MG63 (cell line): Measurements from ENCODE around the gene TBX4. TPM values are rescaled to one million over a fixed set of nuclear protein-coding genes. Genes with fewer than 3 reads are reported as not detected.
"Not testable (repeated sequence)": the region's sequence is repeated elsewhere in the genome, so short reads cannot be mapped to it uniquely, and the experiment has no call there.

Experiments
- DNase-seq: peaks from one replicate; pipeline ENCODE4 v3.0.0-alpha.2; 2020
- H3K27me3 ChIP-seq: fragments of 250-450 bp; sonication (Bioruptor Pico); 2 replicates; pipeline ENCODE4 v1.5.1; 2020; ENCODE audit warnings: mild to moderate bottlenecking, moderate library complexity
- H3K36me3 ChIP-seq: fragments of 250-450 bp; sonication (Bioruptor Pico); 2 replicates; pipeline ENCODE4 v1.5.1; 2020; ENCODE audit warnings: mild to moderate bottlenecking, moderate library complexity
- H3K4me3 ChIP-seq: fragments of 250-450 bp; sonication (Bioruptor Pico); 2 replicates; pipeline ENCODE4 v1.5.1; 2020; ENCODE audit warnings: mild to moderate bottlenecking, moderate library complexity
- H3K9me3 ChIP-seq: fragments of 250-450 bp; sonication (Bioruptor Pico); 2 replicates; pipeline ENCODE4 v1.5.1; 2020; ENCODE audit warnings: mild to moderate bottlenecking, moderate library complexity
- total RNA-seq: library from RNA; depleted of rRNA; stranded (reverse); fragments of >200 nt; shearing (Covaris generic); gene quantifications from 2 replicates; pipeline ENCODE4 v1.2.3, GENCODE V29; 2014; ENCODE audit warnings: low replicate concordance

Gene TBX4
- total RNA-seq, 1 experiment from 2014 or later = 0.89 TPM

GRCh38 chr17:61481421-61481820 is 29.2 kb downstream of the TBX4 start:
- Histone ChIP-seq H3K9me3 (no peaks in the 10 kb centered on the region), H3K4me3 (no peak overlapping the region), H3K27me3 (no peaks in the 10 kb centered on the region), H3K36me3 (no peaks in the 10 kb centered on the region)
- no peak for DNase-seq

- H3K4me3 ChIP-seq = no peak overlapping the region
- no peaks in the 10 kb centered on the region for H3K36me3 ChIP-seq
- no peaks in the 10 kb centered on the region for H3K27me3 ChIP-seq
- no peaks in the 10 kb centered on the region for H3K9me3 ChIP-seq
- peak; percentile 36 for DNase-seq
Measured at GRCh38 chr17:61482467-61482866, 30.2 kb downstream of the TBX4 start.

- H3K9me3 ChIP-seq = no peaks in the 10 kb centered on the region
- H3K36me3 ChIP-seq = no peaks in the 10 kb centered on the region
- DNase-seq = no peak
- H3K4me3 ChIP-seq = no peak overlapping the region
- no peaks in the 10 kb centered on the region for H3K27me3 ChIP-seq
Measured at GRCh38 chr17:61483778-61484116, 31.5 kb downstream of the TBX4 start.

GRCh38 chr17:61484174-61484573 is 32.0 kb downstream of the TBX4 start:
- Histone ChIP-seq H3K4me3 (no peak overlapping the region), H3K9me3 (no peaks in the 10 kb centered on the region), H3K27me3 (no peaks in the 10 kb centered on the region), H3K36me3 (no peaks in the 10 kb centered on the region)
- no peak for DNase-seq

GRCh38 chr17:61485067-61485775 is 33.0 kb downstream of the TBX4 start:
- H3K27me3 ChIP-seq = no peaks in the 10 kb centered on the region
- no peaks in the 10 kb centered on the region for H3K36me3 ChIP-seq
- no peaks in the 10 kb centered on the region for H3K9me3 ChIP-seq
- peak; percentile 35 for DNase-seq
- no peak overlapping the region for H3K4me3 ChIP-seq

GRCh38 chr17:61486135-61487120 is 34.2 kb downstream of the TBX4 start:
- no peak overlapping the region for H3K4me3 ChIP-seq
- H3K9me3 ChIP-seq = no peaks in the 10 kb centered on the region
- H3K36me3 ChIP-seq = no peaks in the 10 kb centered on the region
- DNase-seq = no peak
- no peaks in the 10 kb centered on the region for H3K27me3 ChIP-seq

- Histone ChIP-seq H3K4me3 (no peak overlapping the region), H3K36me3 (no peaks in the 10 kb centered on the region), H3K9me3 (no peaks in the 10 kb centered on the region), H3K27me3 (no peaks in the 10 kb centered on the region)
- no peak for DNase-seq
Measured at GRCh38 chr17:61487161-61487988, 35.2 kb downstream of the TBX4 start.

- no peaks in the 10 kb centered on the region for H3K27me3 ChIP-seq
- H3K9me3 ChIP-seq = no peaks in the 10 kb centered on the region
- H3K36me3 ChIP-seq = no peaks in the 10 kb centered on the region
- no peak overlapping the region for H3K4me3 ChIP-seq
- no peak for DNase-seq
Measured at GRCh38 chr17:61487989-61488595, 35.9 kb downstream of the TBX4 start.

GRCh38 chr17:61488878-61489718 is 36.9 kb downstream of the TBX4 start:
- Histone ChIP-seq H3K4me3 (no peak overlapping the region), H3K36me3 (no peaks in the 10 kb centered on the region), H3K9me3 (no peaks in the 10 kb centered on the region), H3K27me3 (no peaks in the 10 kb centered on the region)
- DNase-seq = no peak

- H3K36me3 ChIP-seq = no peaks in the 10 kb centered on the region
- H3K27me3 ChIP-seq = no peaks in the 10 kb centered on the region
- H3K9me3 ChIP-seq = no peaks in the 10 kb centered on the region
- DNase-seq = no peak
- no peak overlapping the region for H3K4me3 ChIP-seq
Measured at GRCh38 chr17:61489719-61490490, 37.7 kb downstream of the TBX4 start.

- Histone ChIP-seq H3K9me3 (no peaks in the 10 kb centered on the region), H3K36me3 (no peaks in the 10 kb centered on the region), H3K27me3 (no peaks in the 10 kb centered on the region), H3K4me3 (no peak overlapping the region)
- peak; percentile 23 for DNase-seq
Measured at GRCh38 chr17:61490540-61490975, 38.3 kb downstream of the TBX4 start.

GRCh38 chr17:61491981-61492380 is 39.8 kb downstream of the TBX4 start:
- no peaks in the 10 kb centered on the region for H3K36me3 ChIP-seq
- no peak overlapping the region for H3K4me3 ChIP-seq
- no peaks in the 10 kb centered on the region for H3K9me3 ChIP-seq
- H3K27me3 ChIP-seq = no peaks in the 10 kb centered on the region
- no peak for DNase-seq

- H3K9me3 ChIP-seq = no peaks in the 10 kb centered on the region
- H3K27me3 ChIP-seq = no peaks in the 10 kb centered on the region
- DNase-seq = no peak
- no peaks in the 10 kb centered on the region for H3K36me3 ChIP-seq
- H3K4me3 ChIP-seq = no peak overlapping the region
Measured at GRCh38 chr17:61492759-61493526, 40.7 kb downstream of the TBX4 start.

GRCh38 chr17:61493830-61494324 is 41.7 kb downstream of the TBX4 start:
- not testable (repeated sequence) for H3K27me3 ChIP-seq, H3K4me3 ChIP-seq, DNase-seq, H3K36me3 ChIP-seq, H3K9me3 ChIP-seq
